Ectodermal cell (in vitro differentiated cells): ENCODE data around the gene ZMAT5.

Experiments
- H3K27ac ChIP-seq: 2 replicates; pipeline ENCODE4 v1.7.0; 2013; ENCODE audit warnings: mild to moderate bottlenecking, low read depth, low read length; ENCODE audit not compliant: insufficient read depth, poor library complexity, severe bottlenecking
- H3K27me3 ChIP-seq: 2 replicates; pipeline ENCODE4 v1.7.0; 2013; ENCODE audit warnings: mild to moderate bottlenecking, low read length; ENCODE audit not compliant: insufficient read depth, control insufficient read depth, poor library complexity, severe bottlenecking
- H3K36me3 ChIP-seq: one replicate; pipeline ENCODE4 v1.7.0; 2013; ENCODE audit warnings: low read length; ENCODE audit not compliant: control insufficient read depth, insufficient read depth
- H3K4me1 ChIP-seq: one replicate; pipeline ENCODE4 v1.7.0; 2013; ENCODE audit warnings: low read length; ENCODE audit not compliant: control insufficient read depth, insufficient read depth
- H3K4me3 ChIP-seq: 2 replicates; pipeline ENCODE4 v1.7.0; 2013; ENCODE audit warnings: low read depth, low read length, control low read depth; ENCODE audit not compliant: insufficient read depth
- H3K9me3 ChIP-seq: 2 replicates; pipeline ENCODE4 v1.7.0; 2013; ENCODE audit warnings: mild to moderate bottlenecking, low read length, moderate library complexity; ENCODE audit not compliant: control insufficient read depth
- WGBS, 2 experiments: methylation state at CpG; one replicate each; pipeline ENCODE4 v1.1.7; 2013; ENCODE audit warnings: missing lambda C conversion rate in 2 of 2; 5-methylcytosine and 5-hydroxymethylcytosine counted together

The ZMAT5 gene

DNA sequence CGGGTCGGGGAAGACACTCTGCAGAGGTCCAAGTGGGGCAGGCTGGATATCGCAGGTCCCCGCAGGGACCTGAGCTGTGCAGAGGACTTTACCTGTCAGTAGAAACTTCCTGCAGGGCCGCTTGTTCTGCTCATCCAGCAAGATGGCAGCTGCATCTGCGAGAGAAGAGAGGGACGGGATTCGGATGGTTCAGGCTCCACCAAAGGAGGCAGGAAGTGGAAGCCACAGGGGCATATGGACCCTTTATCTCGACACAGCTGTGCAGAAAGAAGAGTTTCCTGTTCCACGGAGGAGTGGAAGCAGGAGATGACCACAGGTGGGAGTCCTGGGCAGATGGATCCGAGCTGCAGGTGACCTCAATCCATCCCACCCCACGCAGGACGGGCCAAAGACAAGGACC is 24.5 kb downstream of the ZMAT5 start:
- Histone ChIP-seq H3K4me1 (no peaks in the 10 kb centered on the region), H3K36me3 (no peaks in the 10 kb centered on the region), H3K9me3 (no peaks in the 10 kb centered on the region), H3K27ac (no peak overlapping the region), H3K27me3 (no peaks in the 10 kb centered on the region), H3K4me3 (no peak overlapping the region)
- WGBS, 2 experiments, result 87 to 89% methylated on average over 13 of the region's 13 CpGs

DNA sequence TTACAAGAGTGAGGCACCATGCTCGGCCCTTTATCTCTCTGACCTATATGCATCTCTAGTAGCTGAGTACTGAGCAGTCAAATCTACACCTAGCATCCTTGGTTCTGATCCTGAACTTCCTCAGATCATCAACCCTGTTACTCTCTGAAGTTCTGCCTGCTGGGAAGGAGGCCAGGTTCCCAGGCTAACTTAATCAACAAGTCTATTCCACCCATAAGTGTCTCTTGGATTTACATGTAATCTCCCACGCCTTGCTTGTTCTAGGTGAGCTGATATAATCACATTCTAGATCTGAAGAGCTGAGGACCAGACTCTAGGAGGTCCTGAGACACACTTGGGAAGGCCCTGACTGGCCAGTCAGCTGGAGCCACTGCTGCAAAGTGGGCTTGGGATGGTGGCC is 24.9 kb downstream of the ZMAT5 start:
- H3K27ac ChIP-seq, result no peak overlapping the region
- 92 to 95% methylated on average over 2 of the region's 2 CpGs for WGBS, 2 experiments
- no peaks in the 10 kb centered on the region for H3K4me1 ChIP-seq
- no peaks in the 10 kb centered on the region for H3K36me3 ChIP-seq
- H3K27me3 ChIP-seq, result no peaks in the 10 kb centered on the region
- H3K9me3 ChIP-seq, result no peaks in the 10 kb centered on the region
- no peak overlapping the region for H3K4me3 ChIP-seq

DNA sequence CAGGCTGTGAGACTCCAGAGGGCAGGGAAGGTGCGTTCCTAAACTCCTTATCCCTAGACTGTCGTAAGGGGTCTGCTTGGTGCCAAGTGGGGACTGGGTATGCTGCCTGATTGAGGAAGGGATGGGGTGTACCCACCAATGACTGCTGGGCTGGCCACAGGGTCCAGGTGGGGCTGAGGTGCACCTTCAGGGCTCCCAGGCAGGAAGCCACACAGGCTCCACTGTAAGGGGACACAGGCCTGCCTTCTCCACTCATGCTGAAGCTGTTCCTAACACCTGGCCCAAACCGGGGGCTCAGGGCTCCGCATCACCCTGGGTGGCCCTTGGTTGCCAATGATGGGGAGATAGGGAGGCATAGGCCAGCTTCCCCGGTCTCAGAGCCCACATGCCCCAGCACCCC is 26.6 kb downstream of the ZMAT5 start:
- no peaks in the 10 kb centered on the region for H3K9me3 ChIP-seq
- H3K36me3 ChIP-seq, result no peaks in the 10 kb centered on the region
- H3K4me3 ChIP-seq, result no peak overlapping the region
- H3K27ac ChIP-seq, result no peak overlapping the region
- peaks cover 3% of the 10 kb centered on the region for H3K4me1 ChIP-seq
- 95 to 96% methylated on average over 5 of the region's 5 CpGs for WGBS, 2 experiments
- no peaks in the 10 kb centered on the region for H3K27me3 ChIP-seq

DNA sequence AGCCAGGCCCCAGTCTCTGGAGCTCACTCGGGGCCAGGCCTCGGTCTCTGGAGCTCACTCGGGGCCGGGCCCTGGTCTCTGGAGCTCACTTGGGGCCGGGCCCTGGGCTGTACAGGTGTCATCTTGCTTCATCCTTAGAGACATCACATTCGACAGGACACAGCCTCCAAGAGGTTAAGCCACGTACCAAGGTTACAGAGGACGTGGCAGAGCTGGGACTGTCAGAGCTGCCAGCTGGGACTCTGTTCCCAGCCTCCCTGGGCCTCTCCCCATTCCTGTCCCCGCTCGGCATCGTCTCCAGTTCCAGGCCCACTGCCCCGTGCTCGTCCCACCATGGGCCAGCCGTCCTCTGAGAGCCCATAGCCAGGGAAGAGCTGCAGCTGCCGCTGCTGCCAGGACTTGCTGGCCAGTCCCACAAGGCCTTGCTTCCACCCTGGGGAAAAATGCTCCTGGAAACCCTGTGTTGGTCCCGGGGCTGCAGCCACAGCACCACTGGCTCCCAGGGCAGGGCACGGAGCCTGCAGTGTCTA is 27.4 kb downstream of the ZMAT5 start:
- Histone ChIP-seq H3K4me1 (peaks cover 11% of the 10 kb centered on the region), H3K36me3 (no peaks in the 10 kb centered on the region), H3K27ac (no peak overlapping the region), H3K27me3 (no peaks in the 10 kb centered on the region), H3K4me3 (no peak overlapping the region), H3K9me3 (no peaks in the 10 kb centered on the region)
- 95% methylated on average over 17 of the region's 17 CpGs for WGBS, 2 experiments

DNA sequence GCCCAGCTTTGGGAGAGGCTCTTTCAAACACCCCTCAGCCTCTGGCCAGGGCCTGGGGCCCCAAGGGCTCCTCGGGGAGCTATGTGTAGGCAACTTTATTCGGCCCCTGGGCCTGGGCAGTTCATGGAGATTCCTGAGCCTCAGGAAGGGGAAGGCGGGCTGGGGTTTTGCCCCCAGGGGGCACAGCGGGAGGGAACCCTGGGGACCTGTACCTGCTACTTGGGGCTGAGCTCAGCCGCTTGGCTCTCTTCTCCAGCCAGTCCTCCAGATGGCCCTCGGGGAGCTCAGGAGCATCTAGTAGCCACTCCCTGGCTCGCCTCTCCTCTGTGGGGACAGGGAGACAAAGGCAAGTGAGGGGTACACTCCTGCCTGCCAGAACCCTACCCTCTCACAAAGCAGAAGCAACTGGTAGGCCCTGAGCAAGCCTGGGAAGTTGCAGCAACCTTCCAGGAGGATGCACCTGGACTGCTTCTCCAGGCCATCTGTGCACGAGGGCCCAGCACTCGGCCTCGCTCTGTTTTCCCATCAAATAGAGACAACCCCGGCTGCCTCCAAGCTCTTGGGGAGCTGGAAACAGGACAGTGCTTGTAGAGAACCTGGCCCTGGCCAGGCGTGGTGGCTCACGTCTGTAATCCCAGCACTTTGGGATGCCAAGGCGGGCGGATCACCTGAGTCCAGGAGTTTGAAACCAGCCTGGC is 28.5 kb downstream of the ZMAT5 start:
- no peaks in the 10 kb centered on the region for H3K36me3 ChIP-seq
- WGBS, 2 experiments, result 88 to 89% methylated on average over 15 of the region's 15 CpGs
- H3K27me3 ChIP-seq, result no peaks in the 10 kb centered on the region
- no peak overlapping the region for H3K4me3 ChIP-seq
- H3K27ac ChIP-seq, result no peak overlapping the region
- no peaks in the 10 kb centered on the region for H3K9me3 ChIP-seq
- peaks cover 13% of the 10 kb centered on the region for H3K4me1 ChIP-seq

DNA sequence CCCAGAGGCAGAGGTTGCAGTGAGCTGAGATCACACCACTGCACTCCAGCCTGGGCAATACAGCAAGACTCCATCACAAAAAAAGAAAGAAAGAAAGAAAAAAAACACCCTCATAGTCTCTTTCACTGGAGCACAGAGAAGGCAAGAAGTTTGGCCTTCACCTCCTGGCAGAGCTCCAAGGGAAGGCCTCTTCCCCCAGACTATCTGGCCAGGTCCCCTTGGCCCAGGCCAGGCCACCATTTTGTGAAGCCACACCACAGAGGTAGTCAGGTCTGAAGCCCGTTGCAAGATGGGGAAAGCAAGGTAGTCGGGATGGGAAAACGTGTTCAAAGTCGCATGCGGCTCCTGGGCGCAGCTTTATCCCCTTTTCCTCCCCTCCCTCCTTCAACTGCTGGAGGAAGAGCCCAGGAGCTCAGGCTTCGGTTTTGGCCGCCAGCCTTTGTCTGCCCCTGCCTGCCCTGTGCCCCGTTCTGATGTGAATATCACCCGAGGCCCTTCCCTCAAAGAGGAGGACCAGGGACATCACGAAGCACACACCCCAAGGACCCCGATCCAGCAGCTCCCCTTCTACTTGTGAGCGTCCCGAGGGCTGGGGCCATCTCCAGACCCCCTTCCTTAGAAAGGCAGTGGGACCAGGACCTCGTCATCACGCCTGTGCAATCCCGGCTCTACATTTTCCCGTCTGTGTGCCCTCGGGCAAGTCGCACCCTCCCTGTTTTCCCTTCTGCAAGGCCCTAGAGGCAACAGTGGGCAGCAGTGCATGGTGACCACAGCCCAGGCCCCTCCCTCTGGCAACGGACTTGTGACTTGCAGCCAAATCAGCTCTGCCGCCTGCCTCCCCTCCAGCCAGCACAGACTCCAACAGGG is 29.3 kb downstream of the ZMAT5 start:
- no peak overlapping the region for H3K4me3 ChIP-seq
- H3K9me3 ChIP-seq, result no peaks in the 10 kb centered on the region
- H3K36me3 ChIP-seq, result no peaks in the 10 kb centered on the region
- H3K27ac ChIP-seq, result no peak overlapping the region
- peaks cover 13% of the 10 kb centered on the region for H3K4me1 ChIP-seq
- 86 to 89% methylated on average over 22 of the region's 22 CpGs for WGBS, 2 experiments
- H3K27me3 ChIP-seq, result no peaks in the 10 kb centered on the region

DNA sequence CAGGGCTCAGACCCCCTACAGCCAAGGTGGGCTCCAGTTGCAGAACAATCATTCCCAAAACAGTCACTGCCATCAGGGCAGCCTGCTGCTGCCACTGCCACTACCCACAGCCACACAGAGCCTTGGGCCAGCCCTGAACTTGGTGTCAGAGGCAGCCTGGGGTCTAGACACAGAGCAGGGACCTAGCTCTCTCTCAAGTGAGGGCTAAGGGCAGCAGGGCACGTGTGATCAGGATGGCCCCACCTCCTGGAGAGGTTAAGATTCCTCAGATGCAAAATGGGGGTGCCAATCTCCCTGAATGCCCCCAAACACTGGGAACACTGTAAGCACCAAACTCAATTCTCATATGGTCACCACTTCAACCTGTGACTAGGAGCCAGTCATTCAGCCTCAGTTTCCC is 31.4 kb downstream of the ZMAT5 start:
- H3K4me1 ChIP-seq, result peaks cover 13% of the 10 kb centered on the region
- H3K9me3 ChIP-seq, result no peaks in the 10 kb centered on the region
- H3K36me3 ChIP-seq, result no peaks in the 10 kb centered on the region
- WGBS, 2 experiments, result 54 to 56% methylated on average over 1 of the region's 1 CpG
- H3K4me3 ChIP-seq, result no peak overlapping the region
- no peak overlapping the region for H3K27ac ChIP-seq
- H3K27me3 ChIP-seq, result no peaks in the 10 kb centered on the region

DNA sequence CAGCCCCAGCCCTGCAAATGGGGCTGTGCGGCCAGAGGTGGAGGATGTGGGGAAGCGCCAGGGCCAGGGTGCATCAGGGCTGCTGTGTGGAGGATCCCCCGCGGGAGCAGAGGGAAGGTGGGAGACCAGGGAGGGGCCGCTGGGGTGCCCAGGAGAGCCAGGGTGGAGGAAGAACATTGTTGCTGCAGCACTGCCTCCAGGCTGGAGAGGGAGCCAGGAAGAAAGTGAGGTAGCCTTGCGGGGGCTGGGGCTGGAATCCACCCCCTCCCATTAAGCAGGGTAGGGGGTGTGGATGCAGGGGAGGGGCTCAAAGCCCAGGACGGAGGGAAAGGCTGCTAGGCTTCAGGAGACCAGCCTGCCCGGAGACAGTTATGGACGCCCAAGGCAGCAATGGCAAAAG is 32.0 kb downstream of the ZMAT5 start:
- H3K27me3 ChIP-seq, result no peaks in the 10 kb centered on the region
- WGBS, 2 experiments, result 40 to 47% methylated on average over 9 of the region's 9 CpGs
- no peak overlapping the region for H3K27ac ChIP-seq
- no peaks in the 10 kb centered on the region for H3K9me3 ChIP-seq
- H3K36me3 ChIP-seq, result no peaks in the 10 kb centered on the region
- peaks cover 13% of the 10 kb centered on the region for H3K4me1 ChIP-seq
- H3K4me3 ChIP-seq, result no peak overlapping the region

DNA sequence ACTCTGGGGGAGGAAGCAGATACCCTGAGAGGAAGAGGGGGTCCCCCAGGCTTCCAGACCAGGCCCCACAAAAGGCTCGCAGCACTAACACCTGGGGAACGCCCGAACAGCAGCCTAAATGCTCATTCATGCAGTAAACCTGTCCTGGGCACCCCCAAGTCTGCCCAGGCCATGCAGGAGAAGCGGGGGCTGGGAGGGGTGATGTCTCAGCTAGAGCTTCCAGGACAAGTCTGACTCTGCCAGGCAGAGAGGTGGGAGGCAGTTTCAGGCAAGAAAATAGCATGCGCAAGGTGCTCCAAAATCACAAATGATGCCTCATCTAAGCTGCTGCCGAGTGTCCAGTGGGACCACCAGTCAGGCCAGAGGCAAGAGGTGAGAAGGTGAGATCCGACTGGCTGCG is 32.4 kb downstream of the ZMAT5 start:
- WGBS, 2 experiments, result 85 to 89% methylated on average over 8 of the region's 8 CpGs
- Histone ChIP-seq H3K4me3 (no peak overlapping the region), H3K36me3 (no peaks in the 10 kb centered on the region), H3K4me1 (peaks cover 13% of the 10 kb centered on the region), H3K9me3 (no peaks in the 10 kb centered on the region), H3K27me3 (no peaks in the 10 kb centered on the region), H3K27ac (no peak overlapping the region)

DNA sequence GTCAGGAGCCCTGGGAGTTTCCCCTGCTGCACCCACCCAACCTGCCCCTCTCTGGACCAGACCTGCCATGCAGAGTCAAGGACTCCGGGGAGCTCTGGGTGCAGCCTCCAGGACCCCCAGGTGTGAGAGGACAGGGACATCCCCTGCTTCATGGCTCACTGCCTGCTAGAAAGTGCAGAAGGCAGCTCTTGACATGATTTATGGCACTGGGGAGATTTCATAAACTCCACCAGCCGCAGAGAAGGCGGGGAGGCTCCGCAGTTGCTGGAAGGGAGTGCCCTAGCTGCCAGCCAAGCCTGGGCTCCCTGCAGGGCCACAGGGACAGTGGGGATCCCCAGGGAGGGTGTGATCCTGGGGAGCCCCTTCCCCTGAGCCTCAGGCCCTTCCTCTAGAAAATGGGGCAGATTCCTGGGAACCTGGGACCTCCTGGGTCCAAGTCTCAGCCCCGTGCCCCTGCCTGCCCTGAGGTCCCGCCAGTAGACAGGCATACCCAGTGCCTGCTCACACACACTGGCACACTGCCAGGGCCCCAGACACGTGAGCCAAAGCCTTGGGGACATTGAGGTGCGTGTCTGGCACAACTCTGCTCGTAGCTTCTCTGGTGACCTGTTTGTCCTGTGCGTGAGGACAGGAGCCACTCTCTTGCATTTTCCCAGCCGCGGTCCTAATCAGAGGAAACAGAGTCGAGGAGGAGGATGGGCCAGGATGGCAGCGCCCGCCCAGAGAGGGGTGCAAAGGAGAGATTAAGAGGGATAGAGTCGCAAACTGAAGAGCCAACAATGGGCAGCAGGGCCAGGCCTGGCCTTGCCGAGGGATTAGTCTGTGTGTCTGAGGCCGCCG is 33.2 kb downstream of the ZMAT5 start:
- WGBS, 2 experiments, result 91% methylated on average over 19 of the region's 19 CpGs
- Histone ChIP-seq H3K9me3 (no peaks in the 10 kb centered on the region), H3K4me1 (peaks cover 13% of the 10 kb centered on the region), H3K27me3 (no peaks in the 10 kb centered on the region), H3K36me3 (no peaks in the 10 kb centered on the region), H3K4me3 (no peak overlapping the region), H3K27ac (no peak overlapping the region)
